Activated T-cell treated with anti-CD3 and anti-CD28 coated beads, Interleukin-2, amount 50 U/mL, for 72 hours (primary cell): ENCODE data around the gene LINGO4. TPM values are rescaled to one million over a fixed set of nuclear protein-coding genes. Genes with fewer than 3 reads are reported as not detected.

ENCODE experiments used
- ATAC-seq, 2 donors: fragments of 150-1000 bp; cut with Tn5 transposase; replicated peaks in 1 of 2; 2 replicates each; pipeline ENCODE4 v1.10.0; 2021; ENCODE audit warnings: moderate library complexity in 2 of 2, mild to moderate bottlenecking in 1 of 2
- DNase-seq, 2 donors: peaks; one replicate each; pipeline ENCODE4 v3.0.0; 2021 to 2022; ENCODE audit warnings: mixed read lengths in 1 of 2
- H3K27ac Mint-ChIP-seq: one replicate; pipeline ENCODE4 v1.8.0; 2022; ENCODE audit warnings: mild to moderate bottlenecking, moderate library complexity, mixed read lengths
- H3K27me3 Mint-ChIP-seq: one replicate; pipeline ENCODE4 v1.8.0; 2022; ENCODE audit warnings: low read depth, mixed read lengths
- H3K36me3 Mint-ChIP-seq, 2 donors: one replicate each; pipeline ENCODE4 v1.8.0; 2022; ENCODE audit warnings: mixed read lengths in 2 of 2, mild to moderate bottlenecking in 1 of 2; ENCODE audit not compliant: insufficient read depth in 2 of 2
- H3K4me1 Mint-ChIP-seq: one replicate; pipeline ENCODE4 v1.8.0; 2022; ENCODE audit warnings: low read depth, mixed read lengths
- H3K4me3 Mint-ChIP-seq, 2 donors: one replicate each; pipeline ENCODE4 v1.8.0; 2022; ENCODE audit warnings: mild to moderate bottlenecking in 2 of 2, mixed read lengths in 2 of 2, moderate library complexity in 2 of 2
- H3K9me3 Mint-ChIP-seq, 2 donors: one replicate each; pipeline ENCODE4 v1.8.0; 2022; ENCODE audit warnings: mixed read lengths in 2 of 2
- total RNA-seq, 2 donors: library from RNA; stranded (reverse); gene quantifications; one replicate each; pipeline ENCODE4 v1.2.3, GENCODE V29; 2022

The LINGO4 gene
- total RNA-seq, 2 donors from 2014 or later, result 0.19 to 0.88 TPM

- DNase-seq (no peak), ATAC-seq (no peak)
- Mint-ChIP-seq H3K9me3 (no peaks in the 10 kb centered on the region), H3K36me3 (no peaks in the 10 kb centered on the region), H3K27ac (no peak overlapping the region), H3K4me1 (peaks cover 7% of the 10 kb centered on the region), H3K27me3 (peaks cover 6% of the 10 kb centered on the region), H3K4me3 (no peak overlapping the region)
Measured at GRCh38 chr1:151803164-151803563, 2.1 kb downstream of the LINGO4 start.

- Mint-ChIP-seq H3K9me3 (no peaks in the 10 kb centered on the region), H3K36me3 (no peaks in the 10 kb centered on the region), H3K27ac (no peak overlapping the region), H3K27me3 (peaks cover 6% of the 10 kb centered on the region), H3K4me3 (no peak overlapping the region), H3K4me1 (peaks cover 7% of the 10 kb centered on the region)
- ATAC-seq (no peak), DNase-seq (no peak)
Measured at GRCh38 chr1:151802372-151802771, 2.8 kb downstream of the LINGO4 start.

- Mint-ChIP-seq H3K4me1 (peaks cover 7% of the 10 kb centered on the region), H3K27me3 (peaks cover 6% of the 10 kb centered on the region), H3K36me3 (no peaks in the 10 kb centered on the region), H3K4me3 (no peak overlapping the region), H3K9me3 (no peaks in the 10 kb centered on the region), H3K27ac (no peak overlapping the region)
- no peak for DNase-seq
- ATAC-seq, result no peak
Measured at GRCh38 chr1:151801846-151802245, 3.4 kb downstream of the LINGO4 start.

GRCh38 chr1:151801310-151801820 lies 3.9 kb downstream of the LINGO4 start:
- Mint-ChIP-seq H3K9me3 (no peaks in the 10 kb centered on the region), H3K27me3 (peaks cover 6% of the 10 kb centered on the region), H3K4me3 (no peak overlapping the region), H3K36me3 (no peaks in the 10 kb centered on the region), H3K4me1 (peaks cover 7% of the 10 kb centered on the region), H3K27ac (no peak overlapping the region)
- ATAC-seq, result no peak
- no peak for DNase-seq

GRCh38 chr1:151800830-151801229 lies 4.4 kb downstream of the LINGO4 start:
- ATAC-seq (no peak), DNase-seq (no peak)
- no peak overlapping the region for H3K27ac Mint-ChIP-seq
- H3K27me3 Mint-ChIP-seq, result peaks cover 6% of the 10 kb centered on the region
- peaks cover 7% of the 10 kb centered on the region for H3K4me1 Mint-ChIP-seq
- no peaks in the 10 kb centered on the region for H3K9me3 Mint-ChIP-seq
- H3K4me3 Mint-ChIP-seq, result no peak overlapping the region
- no peaks in the 10 kb centered on the region for H3K36me3 Mint-ChIP-seq

- no peaks in the 10 kb centered on the region for H3K9me3 Mint-ChIP-seq
- ATAC-seq (no peak), DNase-seq (no peak)
- H3K27me3 Mint-ChIP-seq, result peaks cover 6% of the 10 kb centered on the region
- peaks cover 7% of the 10 kb centered on the region for H3K4me1 Mint-ChIP-seq
- no peak overlapping the region for H3K4me3 Mint-ChIP-seq
- H3K27ac Mint-ChIP-seq, result no peak overlapping the region
- H3K36me3 Mint-ChIP-seq, result no peaks in the 10 kb centered on the region
Measured at GRCh38 chr1:151799179-151800022, 5.8 kb downstream of the LINGO4 start.

- Mint-ChIP-seq H3K27ac (no peak overlapping the region), H3K4me1 (peaks cover 7% of the 10 kb centered on the region), H3K36me3 (no peaks in the 10 kb centered on the region), H3K27me3 (peaks cover 6% of the 10 kb centered on the region), H3K4me3 (peak overlapping the region in 1 of 2 donors; percentile 5), H3K9me3 (no peaks in the 10 kb centered on the region)
- DNase-seq (no peak), ATAC-seq (no peak)
Measured at GRCh38 chr1:151798571-151798970, 6.6 kb downstream of the LINGO4 start.

GRCh38 chr1:151790940-151791651 lies 14.1 kb downstream of the LINGO4 start:
- peak in 1 of 2 donors; percentile 10 for ATAC-seq
- Mint-ChIP-seq H3K27ac (peak overlapping the region; percentile 80), H3K36me3 (peaks cover 3 to 4% of the 10 kb centered on the region in 2 donors), H3K9me3 (no peaks in the 10 kb centered on the region), H3K4me1 (peaks cover 36% of the 10 kb centered on the region), H3K27me3 (no peaks in the 10 kb centered on the region), H3K4me3 (peak overlapping the region; percentile 96 to 97)
- peak; percentile 18 to 32 for DNase-seq

GRCh38 chr1:151790071-151790939 lies 14.9 kb downstream of the LINGO4 start, which contains the start of gene TDRKH:
TSS of gene TDRKH (minus strand) at chr1:151790500. CDS start at chr1:151783022, 7,478 bp downstream.
- Mint-ChIP-seq H3K4me3 (peak within 1 kb of the TSS; percentile 96 to 97), H3K27me3 (no peaks in the 10 kb centered on the region), H3K9me3 (no peaks in the 10 kb centered on the region), H3K27ac (peak within 1 kb of the TSS; percentile 80), H3K4me1 (peaks cover 36% of the 10 kb centered on the region), H3K36me3 (peaks cover 3 to 4% of the 10 kb centered on the region in 2 donors)
- ATAC-seq (peak; percentile 96 to 97), DNase-seq (peak; percentile 99 to 100)

- ATAC-seq, result no peak
- Mint-ChIP-seq H3K36me3 (peaks cover 3 to 4% of the 10 kb centered on the region in 2 donors), H3K9me3 (no peaks in the 10 kb centered on the region), H3K27ac (no peak overlapping the region), H3K4me3 (no peak overlapping the region), H3K27me3 (no peaks in the 10 kb centered on the region), H3K4me1 (peaks cover 36% of the 10 kb centered on the region)
- DNase-seq, result no peak
Measured at GRCh38 chr1:151787689-151788088, 17.5 kb downstream of the LINGO4 start.

- Mint-ChIP-seq H3K36me3 (peaks cover 3 to 5% of the 10 kb centered on the region in 2 donors), H3K9me3 (no peaks in the 10 kb centered on the region), H3K27ac (no peak overlapping the region), H3K27me3 (no peaks in the 10 kb centered on the region), H3K4me3 (no peak overlapping the region), H3K4me1 (peaks cover 3% of the 10 kb centered on the region)
- DNase-seq (no peak), ATAC-seq (no peak)
Measured at GRCh38 chr1:151783796-151784195, 21.4 kb downstream of the LINGO4 start.

- DNase-seq (no peak), ATAC-seq (no peak)
- H3K27me3 Mint-ChIP-seq, result no peaks in the 10 kb centered on the region
- H3K4me3 Mint-ChIP-seq, result no peak overlapping the region
- no peak overlapping the region for H3K27ac Mint-ChIP-seq
- H3K36me3 Mint-ChIP-seq, result peaks cover 3 to 5% of the 10 kb centered on the region in 2 donors
- H3K9me3 Mint-ChIP-seq, result no peaks in the 10 kb centered on the region
- no peaks in the 10 kb centered on the region for H3K4me1 Mint-ChIP-seq
Measured at GRCh38 chr1:151782741-151783140, 22.5 kb downstream of the LINGO4 start.
